Kidney epithelial cell (primary cell): ENCODE results near the gene ASB6. TPM values are rescaled to one million over a fixed set of nuclear protein-coding genes. Genes with fewer than 3 reads are reported as not detected.

Source experiments
- DNase-seq: peaks from one replicate; pipeline ENCODE4 v3.0.0-alpha.2; 2010; ENCODE audit warnings: low read depth
- H3K27me3 ChIP-seq: 2 replicates; pipeline ENCODE4 v1.6.0; 2011; ENCODE audit warnings: low read length; ENCODE audit not compliant: control insufficient read depth, insufficient read depth
- H3K36me3 ChIP-seq: 2 replicates; pipeline ENCODE4 v1.5.1; 2011; ENCODE audit warnings: low read length; ENCODE audit not compliant: control insufficient read depth, insufficient read depth
- H3K4me3 ChIP-seq: 2 replicates; pipeline ENCODE4 v1.5.1; 2011; ENCODE audit warnings: low read depth, mild to moderate bottlenecking, control low read depth, low read length
- total RNA-seq: library from RNA; depleted of rRNA; stranded (reverse); fragments of >200 nt; gene quantifications from 2 replicates; pipeline ENCODE4 v1.2.3, GENCODE V29; 2015
- TF ChIP-seq, protein P1 (sequence below): IDR thresholded peaks from 2 replicates; pipeline ENCODE4 v1.5.1; 2011; ENCODE audit warnings: mild to moderate bottlenecking, moderate library complexity, low read length, control low read depth, inconsistent platforms; ENCODE audit not compliant: insufficient read depth, poor library complexity, severe bottlenecking

The ASB6 gene
- total RNA-seq, 1 donor from 2014 or later: 27.0 TPM

DNA sequence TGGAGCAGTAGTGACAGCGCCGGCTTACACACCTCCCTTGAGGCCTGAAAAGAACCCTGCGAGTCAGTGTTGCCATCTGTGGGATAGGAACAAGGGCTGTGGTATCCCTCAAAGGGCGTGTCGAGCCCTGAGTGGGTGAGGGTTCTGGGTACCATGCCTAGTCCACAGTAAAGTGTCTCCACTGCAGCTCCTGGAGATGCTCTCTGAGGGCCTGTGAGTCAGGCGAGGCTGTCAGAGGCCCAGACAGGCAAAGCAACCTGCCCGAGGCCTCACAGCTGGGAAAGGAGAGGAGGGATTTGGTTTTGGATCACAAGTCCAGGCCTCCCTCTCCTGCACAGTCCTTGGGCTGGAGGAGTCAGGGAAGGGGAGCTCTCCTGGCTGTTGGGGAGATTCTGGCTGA is 29.6 kb upstream of the ASB6 start:
- TF ChIP-seq, protein P1, sequence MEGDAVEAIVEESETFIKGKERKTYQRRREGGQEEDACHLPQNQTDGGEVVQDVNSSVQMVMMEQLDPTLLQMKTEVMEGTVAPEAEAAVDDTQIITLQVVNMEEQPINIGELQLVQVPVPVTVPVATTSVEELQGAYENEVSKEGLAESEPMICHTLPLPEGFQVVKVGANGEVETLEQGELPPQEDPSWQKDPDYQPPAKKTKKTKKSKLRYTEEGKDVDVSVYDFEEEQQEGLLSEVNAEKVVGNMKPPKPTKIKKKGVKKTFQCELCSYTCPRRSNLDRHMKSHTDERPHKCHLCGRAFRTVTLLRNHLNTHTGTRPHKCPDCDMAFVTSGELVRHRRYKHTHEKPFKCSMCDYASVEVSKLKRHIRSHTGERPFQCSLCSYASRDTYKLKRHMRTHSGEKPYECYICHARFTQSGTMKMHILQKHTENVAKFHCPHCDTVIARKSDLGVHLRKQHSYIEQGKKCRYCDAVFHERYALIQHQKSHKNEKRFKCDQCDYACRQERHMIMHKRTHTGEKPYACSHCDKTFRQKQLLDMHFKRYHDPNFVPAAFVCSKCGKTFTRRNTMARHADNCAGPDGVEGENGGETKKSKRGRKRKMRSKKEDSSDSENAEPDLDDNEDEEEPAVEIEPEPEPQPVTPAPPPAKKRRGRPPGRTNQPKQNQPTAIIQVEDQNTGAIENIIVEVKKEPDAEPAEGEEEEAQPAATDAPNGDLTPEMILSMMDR: no peak
- Histone ChIP-seq H3K4me3 (no peak overlapping the region), H3K36me3 (no peaks in the 10 kb centered on the region), H3K27me3 (peaks cover 47% of the 10 kb centered on the region)
- no peak for DNase-seq

DNA sequence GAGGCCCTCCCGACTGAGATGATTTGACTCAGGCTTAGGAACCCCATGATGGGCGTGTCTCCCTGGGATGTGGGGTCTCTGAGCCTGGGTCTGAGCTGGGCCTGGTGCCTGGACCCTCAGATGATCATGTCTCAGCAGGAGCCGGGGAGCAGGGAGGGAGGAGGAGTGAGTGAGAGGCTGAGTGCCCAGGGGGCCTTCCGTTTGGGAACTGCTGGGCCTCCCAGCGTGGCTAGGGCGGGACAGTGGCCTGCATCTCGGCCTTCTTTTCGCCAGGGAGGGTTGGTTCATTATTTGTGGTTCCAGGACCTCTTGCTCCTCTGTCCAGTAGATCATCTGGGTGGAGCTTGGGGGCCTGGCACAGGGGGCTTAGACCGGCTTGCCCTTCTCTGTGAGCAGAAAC is 29.1 kb upstream of the ASB6 start:
- Histone ChIP-seq H3K27me3 (peaks cover 47% of the 10 kb centered on the region), H3K36me3 (no peaks in the 10 kb centered on the region), H3K4me3 (no peak overlapping the region)
- DNase-seq: no peak
- TF ChIP-seq, protein P1: no peak

DNA sequence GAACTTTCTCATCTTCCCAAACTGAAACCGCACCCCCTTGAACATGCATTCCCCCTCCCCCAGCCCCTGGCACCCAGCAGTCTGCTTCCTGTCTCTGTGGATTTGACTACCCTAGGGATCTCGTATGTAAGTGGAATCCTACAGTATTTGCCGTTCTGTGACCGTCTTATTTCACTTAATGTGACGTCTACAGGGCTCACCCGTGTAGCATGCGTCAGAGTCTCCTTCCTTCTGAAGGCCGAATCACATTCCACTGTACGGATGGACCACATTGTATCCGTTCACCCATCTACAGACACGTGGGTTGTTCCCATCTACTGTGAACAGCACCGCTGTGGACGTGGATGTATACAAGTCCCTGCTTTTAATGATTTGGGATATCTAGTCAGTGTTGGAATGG is 28.0 kb upstream of the ASB6 start:
- TF ChIP-seq, protein P1: no peak
- Histone ChIP-seq H3K36me3 (no peaks in the 10 kb centered on the region), H3K27me3 (peaks cover 42% of the 10 kb centered on the region), H3K4me3 (no peak overlapping the region)
- no peak for DNase-seq

DNA sequence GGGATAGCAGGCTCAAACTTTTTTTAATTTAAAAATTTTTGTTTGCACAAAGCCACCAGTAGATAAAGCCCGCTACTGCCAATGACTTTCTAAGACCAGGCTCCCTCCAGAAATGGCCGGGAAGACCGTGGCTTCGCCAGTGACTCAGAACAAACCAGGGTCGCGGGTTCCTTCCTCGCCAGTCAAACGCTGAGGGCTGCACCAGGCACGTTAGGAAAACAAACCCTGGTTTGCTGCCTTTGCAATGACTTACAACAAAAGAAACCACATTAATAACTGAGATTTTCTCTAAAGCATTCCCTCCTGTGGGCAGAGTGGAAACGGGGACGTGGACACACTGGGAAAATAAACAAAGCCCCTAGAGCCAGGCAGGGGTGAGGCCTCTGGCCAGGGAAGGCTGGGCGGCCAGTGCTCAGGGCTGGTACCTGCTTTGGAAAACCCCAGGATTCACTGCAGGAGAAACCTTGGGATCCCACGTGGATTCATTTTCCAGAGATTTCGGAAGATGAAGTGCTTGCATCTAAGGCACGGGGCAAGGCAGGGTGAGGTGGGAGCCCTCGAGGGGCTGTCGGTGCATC is 27.3 kb upstream of the ASB6 start:
- TF ChIP-seq, protein P1: no peak

DNA sequence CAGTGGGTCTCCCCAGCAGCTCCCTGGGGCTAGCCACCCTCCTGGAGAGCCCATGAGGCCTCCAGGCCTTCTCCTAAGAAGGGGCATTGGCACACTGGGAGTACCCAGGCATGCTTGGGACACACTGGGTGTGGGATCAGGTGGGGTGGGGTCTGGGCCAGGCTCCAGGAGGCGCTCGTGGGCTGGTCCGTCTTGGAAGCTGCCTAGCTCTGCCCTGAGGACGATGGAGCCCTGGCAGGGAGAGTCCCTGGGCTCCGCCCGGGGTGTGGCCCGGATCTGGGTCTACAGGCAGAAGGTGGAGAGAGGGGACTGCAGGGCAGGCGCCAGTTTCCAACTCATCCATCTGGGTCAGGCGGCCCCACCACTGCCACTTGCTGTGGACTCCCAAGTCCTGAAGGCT is 25.9 kb upstream of the ASB6 start:
- Histone ChIP-seq H3K27me3 (peaks cover 32% of the 10 kb centered on the region), H3K4me3 (no peak overlapping the region), H3K36me3 (no peaks in the 10 kb centered on the region)
- TF ChIP-seq, protein P1: no peak
- DNase-seq: no peak

More for the DNA sequence above, 27.3 kb upstream of the ASB6 start:
- Histone ChIP-seq H3K36me3 (no peaks in the 10 kb centered on the region), H3K4me3 (no peak overlapping the region), H3K27me3 (peaks cover 39% of the 10 kb centered on the region)
- DNase-seq: no peak

DNA sequence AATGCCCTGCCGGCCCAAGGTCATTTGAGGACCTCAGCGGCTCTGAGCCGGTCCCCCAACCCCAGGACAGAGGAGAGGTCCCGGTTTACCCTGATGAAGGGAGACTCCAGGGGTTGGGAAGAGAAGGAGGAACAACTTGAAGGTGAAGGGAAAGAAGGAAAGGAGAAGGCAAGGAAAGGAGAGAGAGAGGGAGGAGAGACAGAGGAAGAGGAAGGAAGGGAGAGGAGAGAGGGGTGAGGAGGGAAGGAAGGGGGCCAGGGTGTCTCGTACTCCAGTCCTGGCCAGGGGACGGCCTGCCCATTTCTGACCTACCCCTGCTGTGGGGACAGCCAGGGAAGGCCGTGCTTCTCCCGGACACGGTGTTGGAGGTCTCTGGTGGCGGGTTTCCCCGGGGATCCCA is 25.4 kb upstream of the ASB6 start:
- no peak for DNase-seq
- Histone ChIP-seq H3K27me3 (peaks cover 34% of the 10 kb centered on the region), H3K36me3 (no peaks in the 10 kb centered on the region), H3K4me3 (no peak overlapping the region)
- TF ChIP-seq, protein P1: no peak
